NCI-H748 treated with DMSO at 0.1 percent for 48 hours (cell line): ENCODE data around the gene PVALB.

Experiments
- DNase-seq: peaks from one replicate; lab custom pipeline; 2025; lab: John Stamatoyannopoulos, UW

The PVALB gene

DNA sequence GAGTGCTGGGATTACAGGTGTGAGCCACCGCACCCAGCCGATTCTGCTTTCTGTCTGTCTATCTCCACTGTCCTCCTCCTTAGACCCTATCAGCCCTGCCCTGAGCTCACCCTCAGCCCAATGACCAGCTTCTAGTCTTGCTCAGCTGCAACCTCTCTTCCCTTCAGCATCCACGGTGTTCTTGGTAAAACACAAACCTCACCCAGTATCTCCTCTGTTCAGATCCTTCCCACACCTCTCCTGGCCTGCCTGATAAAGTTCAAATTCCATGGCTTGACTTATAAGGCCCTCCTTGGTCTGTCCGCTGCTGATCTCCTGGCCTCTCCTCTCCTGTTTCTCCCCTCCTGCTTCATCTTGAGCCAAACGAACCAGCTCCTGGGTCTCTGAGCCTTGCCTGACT is 29.4 kb upstream of the PVALB start:
- no peak for DNase-seq

DNA sequence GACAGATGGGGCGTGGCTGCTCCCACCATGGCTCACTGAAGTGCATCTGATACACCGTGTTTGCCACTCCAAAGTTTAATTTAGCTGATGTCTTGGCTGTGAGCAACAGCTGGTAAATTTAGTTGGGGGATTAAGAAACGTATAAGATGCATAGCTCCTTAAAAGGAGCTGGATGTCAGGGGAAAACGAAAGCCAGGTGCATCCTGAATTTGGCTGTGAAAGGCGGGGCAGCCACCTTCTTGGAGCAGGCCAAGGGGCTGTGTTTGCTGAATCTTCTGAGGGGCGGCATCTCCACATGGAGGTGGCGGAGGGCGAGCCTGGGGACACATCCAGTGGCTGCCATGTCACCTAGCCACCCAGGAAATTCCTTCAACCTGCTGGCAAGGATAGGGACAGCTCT is 23.3 kb upstream of the PVALB start:
- no peak for DNase-seq

DNA sequence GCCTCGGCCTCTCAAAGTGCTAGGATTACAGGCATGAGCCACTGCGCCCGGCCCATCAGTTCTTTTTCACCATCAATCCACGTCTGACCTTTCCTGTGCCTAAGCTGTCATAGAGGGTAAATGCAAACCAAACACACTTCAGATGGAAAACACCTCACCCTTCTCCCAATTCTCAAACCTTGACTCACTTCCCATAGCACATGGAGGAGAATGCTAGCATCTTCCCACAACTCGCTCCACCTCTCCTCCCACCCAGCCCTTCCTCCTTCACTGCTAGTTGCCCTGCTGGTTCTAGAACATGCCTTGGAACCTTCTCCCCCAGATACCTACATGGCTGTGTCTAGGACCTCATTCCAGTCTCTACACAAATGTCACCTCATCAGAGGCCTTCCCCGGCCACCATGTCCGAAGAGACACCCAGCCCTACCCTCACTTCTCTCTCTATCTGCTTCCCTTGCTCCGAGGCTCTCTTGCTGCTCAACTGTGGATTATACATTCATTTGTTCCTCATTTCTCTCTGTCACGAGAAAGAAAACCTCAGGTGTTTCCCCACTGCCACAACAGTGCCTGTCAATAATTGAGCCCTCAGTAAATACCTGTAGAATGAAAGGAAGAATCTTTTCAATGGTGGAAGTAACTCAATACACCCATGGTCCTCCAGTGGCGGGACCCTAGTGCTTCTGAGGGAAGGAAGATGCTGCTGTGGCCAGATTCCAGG is 22.7 kb upstream of the PVALB start:
- DNase-seq = no peak

DNA sequence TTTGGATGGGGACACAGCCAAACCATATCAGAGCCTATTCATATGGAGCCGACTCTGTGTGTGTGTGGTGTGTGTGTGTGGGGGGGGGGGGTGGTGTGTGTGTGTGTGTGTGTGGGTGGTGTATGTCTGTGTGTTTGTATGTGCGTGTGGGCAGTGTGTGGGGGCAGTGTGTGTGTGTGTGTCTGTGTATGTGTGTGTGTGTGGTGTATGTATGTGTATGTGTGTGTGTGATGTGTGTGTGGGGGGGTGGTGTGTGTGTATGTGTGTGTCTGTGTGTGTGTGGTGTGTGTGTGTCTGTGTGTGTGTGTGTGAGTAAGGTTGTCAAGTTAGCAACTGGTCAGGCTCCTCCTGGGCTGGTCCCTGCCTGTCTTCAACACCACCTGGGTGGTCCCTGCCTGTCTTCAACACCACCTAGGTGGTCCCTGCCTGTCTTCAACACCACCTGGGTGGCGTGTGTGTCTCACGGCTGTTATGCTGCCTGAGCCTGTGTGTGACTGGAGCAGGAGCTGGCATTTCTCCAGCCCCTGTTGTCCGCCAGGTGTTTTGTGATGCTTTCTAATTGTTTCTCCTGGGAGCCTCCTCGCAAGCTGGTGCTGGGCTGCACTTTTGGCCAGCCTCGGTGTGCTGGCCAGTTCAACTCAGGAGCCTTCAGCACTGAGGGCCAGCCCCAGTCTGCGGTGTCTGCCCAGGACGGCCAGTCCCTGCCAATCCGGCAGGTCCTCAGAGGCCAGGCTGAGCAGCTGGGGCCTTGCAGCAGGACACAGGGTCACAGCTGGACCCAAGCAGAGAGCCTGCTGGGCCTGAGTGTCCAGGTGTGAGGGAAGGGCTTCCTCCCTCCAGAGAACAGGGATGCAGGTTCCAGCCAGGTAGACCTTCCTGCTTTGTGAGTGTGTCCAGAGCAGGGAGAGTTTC is 21.5 kb upstream of the PVALB start:
- DNase-seq = no peak

DNA sequence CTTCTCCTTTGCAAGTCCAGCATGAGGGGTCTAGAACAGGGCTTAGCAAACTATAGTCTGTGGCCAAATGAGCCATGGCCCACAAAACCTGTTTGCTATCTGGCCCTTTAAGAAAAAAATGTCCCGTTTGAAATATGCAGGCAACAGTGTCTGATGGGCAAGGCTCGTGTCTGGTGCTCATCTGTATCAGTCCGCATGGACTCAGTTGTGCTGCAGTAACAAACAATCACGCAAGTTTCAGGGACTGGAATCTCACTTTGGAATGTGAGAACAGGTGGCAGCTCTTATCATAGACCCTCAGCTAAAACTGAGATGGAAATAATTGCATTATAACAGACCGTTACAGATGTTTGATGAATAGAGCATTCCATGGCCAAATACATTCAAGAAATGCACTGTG is 19.1 kb upstream of the PVALB start:
- DNase-seq = no peak

DNA sequence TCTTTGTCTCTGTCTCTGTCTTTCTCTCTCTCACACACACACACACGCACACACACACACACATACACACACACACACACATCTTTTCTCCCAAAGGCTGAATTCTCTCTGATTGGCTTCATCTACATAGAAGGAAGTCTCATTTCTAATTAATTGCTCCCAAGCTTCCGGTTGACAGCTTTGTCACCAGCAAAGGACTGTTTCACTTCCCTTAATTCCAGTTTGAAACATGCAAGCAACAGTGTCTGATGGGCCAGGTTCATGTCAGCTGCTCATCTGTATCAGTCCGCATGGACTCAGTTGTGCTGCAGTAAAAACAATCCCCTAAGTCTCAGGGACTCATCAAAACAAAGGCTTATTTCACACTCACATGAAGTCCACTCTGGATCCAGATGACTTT is 16.2 kb upstream of the PVALB start:
- DNase-seq = no peak

DNA sequence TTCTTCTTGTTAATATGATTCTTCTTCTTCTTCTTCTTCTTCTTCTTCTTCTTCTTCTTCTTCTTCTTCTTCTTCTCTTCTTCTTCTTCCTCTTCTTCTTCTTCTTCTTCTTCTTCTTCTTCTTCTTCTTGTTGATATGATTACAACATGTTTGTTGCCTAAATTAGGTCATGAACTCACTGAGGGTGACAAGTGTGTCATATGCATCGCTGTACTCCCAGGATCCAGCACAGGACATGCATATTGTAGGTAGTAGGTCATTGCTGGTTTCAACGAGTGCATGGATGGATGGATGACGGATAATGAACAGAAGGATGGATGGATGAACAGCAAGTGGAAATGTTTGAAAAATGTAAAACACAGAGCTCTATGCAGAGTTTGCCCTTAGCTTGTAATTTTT is 14.9 kb upstream of the PVALB start:
- DNase-seq = no peak

DNA sequence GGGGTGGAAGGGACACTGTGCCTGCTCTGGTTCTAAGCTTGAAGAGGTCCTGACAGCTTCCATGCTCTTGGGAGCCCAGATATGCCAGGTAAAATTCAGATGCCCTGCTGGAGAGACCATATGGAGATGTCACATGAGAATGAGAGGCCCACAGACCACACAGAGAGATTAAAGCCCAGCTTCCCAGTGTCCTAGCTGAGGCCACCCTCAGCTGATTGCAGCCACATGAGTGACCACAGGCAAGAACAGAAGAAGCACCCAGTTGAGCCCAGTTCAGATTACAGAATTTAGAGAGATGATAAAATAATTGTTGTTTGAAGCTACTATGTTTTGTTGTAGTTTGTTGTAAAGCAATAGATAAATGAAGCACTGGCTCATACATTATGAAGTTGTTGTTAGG is 14.4 kb upstream of the PVALB start:
- no peak for DNase-seq

DNA sequence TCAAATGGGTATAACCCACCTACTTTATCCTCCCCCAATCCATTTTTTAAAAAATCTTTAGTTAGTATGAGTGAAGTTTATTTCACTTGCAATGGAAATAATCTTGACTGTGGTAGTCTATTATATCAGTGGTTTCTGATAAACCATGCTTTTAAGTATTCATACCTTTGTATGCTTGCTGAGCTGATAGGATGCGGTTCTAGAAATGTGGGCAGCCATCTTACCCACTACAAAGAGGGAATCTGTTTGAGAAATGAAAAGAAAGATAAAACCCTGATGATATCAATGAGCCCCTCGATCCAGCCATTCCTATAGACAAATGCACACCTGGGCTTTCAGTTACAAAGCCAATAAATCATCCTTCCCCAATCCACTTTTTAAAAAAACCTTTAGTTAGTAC is 13.8 kb upstream of the PVALB start:
- no peak for DNase-seq

DNA sequence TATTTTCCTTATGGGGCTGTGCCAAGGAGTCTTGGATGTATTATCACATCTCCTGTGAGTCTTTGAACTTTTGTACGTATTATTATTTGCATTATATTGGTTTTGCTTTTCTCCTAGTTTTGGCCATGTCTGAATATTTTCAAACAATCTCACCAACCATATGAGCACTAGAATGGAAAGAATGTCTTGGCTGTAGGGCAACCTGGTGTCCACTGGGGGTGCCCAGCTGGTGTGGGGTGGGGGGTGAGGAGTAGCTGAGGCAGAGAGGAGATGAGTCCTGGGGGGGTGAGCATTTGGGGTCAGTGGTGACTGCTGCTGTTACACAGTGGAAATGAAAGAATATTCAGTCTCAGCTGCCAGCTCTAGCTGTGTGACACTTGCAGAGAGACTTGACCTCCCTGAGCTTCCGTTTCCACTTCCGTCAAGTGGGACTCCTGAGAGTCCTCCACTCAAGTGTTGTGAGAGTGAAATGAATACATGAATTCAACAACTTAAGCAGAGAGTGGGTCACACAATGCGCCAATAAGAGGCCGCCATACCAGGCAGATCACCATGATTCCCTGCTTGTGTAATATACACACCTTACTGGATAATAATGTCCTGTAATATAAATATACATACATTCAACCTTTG is 12.7 kb upstream of the PVALB start:
- DNase-seq = no peak

DNA sequence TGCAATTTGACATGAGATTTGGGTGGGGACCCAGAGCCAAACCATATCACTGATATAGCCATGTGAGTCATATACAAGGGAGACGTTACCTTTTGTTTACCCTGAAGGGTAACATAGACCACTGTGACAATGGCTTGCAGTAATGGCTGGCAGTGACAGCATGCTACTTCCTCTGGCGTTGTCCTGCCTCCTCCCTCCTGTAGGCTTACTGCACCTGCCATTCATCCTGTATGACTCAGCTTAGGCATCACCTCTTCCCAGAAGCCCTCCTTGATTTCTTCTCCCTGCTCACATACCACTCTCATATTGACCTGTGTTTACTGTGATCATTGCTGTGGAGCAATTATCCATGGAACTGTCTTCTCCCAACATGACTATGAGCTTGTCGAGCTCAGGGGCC is 12.0 kb upstream of the PVALB start:
- no peak for DNase-seq

DNA sequence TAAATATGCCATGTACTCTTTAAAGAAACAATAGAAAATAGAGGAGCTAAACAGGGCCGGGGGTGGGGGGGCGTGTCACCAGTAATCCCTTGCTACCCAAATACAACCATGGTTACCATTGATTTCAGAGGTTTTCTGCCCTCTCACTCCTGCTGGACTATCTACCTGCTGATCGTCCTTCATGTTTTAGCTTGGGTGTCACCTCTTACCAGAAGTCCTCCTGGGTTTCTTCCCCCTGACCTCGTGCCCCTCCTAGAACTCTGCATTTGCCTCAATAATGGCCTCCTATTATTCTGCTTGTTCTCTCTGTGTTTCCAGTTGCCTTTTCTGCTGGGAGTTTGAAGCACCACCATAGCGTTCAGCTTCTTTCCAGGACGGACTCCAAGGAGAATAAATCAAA is 9.4 kb upstream of the PVALB start:
- no peak for DNase-seq

DNA sequence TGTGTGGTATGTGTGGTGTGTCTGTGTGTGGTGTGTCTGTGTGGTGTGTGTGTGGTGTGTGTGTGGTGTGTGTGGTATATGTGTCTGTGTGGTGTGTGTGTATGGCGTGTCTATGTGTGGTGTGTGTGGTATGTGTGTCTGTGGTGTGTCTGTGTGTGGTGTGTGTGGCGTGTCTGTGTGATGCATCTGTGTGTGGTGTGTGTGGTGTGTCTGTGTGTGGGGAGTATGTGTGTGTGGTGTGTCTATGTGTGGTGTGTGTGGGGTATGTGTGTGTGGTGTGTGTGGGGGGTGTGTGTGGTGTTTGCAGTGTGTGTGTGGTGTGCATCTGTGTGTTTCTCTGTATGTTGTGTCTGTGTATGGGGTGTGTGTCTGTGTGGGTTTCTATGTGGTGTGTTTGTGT is 7.8 kb upstream of the PVALB start:
- DNase-seq = no peak

DNA sequence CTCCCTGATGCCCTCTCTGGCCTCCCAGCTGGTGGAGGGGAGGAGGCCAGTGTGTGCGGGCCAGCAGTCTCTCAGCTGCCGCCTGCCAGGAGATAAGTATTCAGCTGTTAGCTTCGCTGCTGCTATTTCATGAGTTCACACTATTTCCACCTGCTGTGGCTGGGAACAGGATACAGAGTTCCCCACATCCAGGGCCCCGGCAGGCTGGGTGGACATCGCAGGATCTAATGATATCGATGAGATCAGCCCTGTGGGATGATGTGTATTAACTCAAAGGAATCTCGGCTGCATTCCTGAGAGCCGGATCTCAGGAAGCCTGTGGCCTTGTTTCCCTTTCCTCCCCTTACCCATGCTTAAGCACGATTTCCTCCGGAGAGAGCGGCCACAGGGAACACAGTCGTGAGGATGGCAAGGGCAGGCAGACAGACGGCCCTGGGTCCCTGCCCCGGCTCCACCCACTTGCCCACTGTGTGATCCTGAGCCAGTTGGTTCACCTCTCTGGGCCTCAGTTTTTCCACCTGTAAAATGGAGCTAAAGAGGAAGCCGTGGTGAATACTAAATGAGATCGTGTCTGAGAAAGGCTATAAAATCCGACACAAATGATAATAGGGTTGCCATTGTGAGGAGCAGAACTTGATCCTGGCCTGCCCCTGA is 6.5 kb upstream of the PVALB start:
- DNase-seq = no peak

DNA sequence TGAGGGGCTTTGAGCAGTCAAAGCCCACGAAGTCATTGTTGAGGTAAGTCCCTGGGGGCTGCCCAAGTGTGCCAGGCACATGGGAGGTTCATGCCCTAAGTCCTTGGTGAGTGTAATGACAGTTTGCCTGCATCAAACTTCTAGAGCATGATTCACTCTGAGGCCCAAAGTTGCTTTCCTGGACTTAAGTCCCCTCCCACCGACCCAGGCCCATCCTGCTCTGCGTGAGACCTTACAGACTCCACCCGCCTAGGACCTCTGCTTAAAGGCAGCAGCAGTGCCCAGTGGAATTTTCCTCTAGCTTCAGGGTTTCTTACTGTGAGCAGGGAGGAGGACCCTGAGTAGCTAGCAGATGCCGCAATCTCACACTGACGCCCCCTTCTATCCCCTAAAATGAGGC is 5.7 kb upstream of the PVALB start:
- DNase-seq = no peak

DNA sequence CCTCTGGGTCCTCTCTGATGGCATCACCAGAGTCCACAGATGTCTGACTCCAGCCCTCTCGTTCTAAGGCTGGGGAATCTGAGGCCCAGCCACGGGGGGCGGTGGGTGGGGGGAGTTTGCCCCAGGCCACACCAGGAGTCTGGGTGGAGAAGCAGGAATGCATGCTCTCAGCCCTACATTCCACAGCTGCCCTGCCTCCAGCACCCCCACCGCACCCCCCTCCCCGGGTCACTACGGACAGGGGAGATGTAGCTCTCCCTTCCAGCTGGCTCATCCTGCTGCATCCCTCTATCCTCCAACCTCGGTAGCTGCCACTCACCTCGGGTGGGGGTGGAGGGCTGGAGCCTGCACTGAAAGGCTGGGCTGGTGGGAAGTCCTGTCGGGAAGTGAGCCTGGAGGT is 2.3 kb upstream of the PVALB start:
- DNase-seq = no peak

DNA sequence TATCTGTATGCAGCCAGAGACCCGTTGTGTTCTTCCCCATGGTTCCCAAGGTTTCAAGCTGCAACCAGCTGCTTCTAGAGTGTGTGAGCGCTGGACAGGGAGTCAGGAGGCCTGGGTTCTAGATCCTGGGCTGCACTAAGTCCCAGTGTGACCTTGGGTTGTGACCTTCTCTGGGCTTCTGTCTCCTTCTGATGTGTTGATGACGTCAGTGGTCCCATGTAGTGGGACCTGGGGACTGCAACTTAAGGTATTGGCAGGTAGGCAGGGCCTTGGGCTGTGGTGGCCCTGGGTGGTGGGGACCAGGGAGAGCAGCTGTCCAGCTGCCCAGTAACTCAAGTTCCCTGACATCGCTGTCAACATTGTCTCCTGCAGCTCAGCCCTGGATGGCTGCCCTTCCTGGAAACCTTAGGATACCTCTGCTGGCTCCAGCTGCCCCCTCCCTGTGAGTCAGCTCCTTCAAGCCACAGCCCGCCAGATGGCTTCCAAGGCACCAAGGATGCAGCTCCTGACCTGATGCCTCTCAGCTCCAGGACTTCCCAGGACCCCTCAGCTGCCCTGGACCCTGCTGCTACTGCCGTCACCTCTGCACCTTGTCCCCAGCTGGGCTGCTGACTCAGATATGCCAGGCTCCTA is 1.3 kb upstream of the PVALB start:
- DNase-seq = no peak

DNA sequence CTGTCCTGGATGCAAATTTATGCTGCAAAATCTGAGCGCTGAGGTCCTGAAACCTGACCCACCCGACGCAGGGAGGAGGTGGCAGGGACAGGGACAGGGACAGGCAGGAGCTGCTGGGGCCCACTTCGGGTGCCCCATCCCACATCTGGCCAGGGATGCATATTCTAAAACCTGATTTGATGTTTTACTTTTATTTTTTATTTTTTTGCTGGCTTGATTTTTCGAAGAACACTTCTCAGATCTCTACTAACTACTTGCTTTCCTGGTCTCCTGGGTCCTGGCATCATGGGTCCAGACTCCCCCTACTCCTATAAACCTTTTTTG is 652 bp upstream of the PVALB start:
- DNase-seq = no peak

DNA sequence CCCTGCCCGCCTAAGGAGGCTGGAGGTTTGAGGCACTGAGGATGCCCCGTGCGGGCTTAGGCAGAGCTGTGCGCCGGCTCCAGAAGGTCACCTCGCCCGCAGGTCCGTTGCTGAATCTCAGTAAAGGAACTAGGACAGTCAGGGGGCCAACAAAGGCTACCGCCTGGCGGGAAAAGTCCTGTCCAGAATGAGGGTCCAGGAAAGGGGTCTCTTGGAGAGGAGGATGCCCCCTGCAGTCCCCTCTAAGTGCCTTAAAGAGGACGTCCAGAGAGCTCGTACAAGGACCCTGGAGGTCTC is 548 bp downstream of the PVALB start:
- no peak for DNase-seq

DNA sequence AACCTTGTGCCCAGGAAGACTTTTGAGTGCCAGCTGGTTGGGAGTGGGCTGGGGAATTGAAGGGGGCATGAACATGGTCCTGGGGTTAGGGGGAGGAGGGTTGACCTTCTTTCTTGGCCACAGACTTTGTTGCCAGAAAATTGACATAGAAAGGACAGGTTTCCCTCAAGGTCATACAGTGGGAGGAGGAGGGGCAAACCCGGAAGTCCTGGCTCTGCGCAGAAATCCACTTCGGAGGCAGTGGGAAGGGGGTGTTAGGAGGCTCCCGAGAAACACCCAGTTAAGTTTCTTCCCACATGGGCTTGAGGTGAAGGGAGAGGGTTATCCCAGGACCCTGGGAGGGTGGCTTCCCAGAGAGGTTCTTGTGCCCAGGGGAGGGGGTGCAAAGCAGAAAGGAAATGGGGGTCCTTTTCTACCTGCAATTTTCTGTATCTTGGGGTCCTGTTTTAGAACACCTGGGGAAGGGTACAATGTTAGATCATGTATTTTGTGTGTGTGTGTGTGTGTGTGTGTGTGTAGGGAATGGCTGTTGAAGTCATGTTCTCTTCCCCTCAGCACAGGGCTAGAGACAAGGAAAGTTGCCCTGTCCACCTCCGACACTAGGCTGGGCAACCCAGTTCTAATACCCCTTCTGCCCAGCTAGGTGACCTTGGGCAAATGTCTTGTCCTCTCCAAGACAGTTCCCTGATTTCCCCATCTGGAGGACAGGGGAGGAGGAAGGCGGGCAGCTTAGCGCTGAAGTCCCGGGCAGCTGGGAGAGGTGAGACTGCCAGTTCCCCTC is 1.1 kb downstream of the PVALB start:
- no peak for DNase-seq

DNA sequence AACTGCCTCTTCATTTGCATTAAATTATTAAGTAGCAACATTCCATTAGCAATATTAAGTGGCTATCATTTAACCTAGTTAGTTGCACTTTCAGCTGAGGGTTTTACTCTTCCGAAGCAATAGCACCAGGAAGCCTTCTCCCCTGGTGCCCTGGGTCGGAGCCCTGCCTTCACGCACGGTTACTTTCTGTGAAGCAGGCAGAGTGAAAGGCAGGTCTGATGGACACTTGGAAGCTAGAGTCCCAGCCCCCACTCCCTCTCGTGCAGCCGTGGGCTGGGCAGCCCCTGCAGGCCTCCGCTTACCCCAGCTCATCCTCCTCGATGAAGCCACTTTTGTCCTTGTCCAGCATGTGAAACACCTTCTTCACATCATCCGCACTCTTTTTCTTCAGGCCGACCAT is 2.0 kb downstream of the PVALB start:
- DNase-seq = no peak
